KMS-11 (cell line): Measurements from ENCODE around the gene SREBF2.

Experiments
- H2AFZ ChIP-seq: fragments of 200-600 bp; sonication (generic); 2 replicates; pipeline ENCODE4 v1.6.1; 2016; ENCODE audit warnings: antibody characterized with exemption, mixed run types, low read depth
- H3K27ac ChIP-seq: fragments of 200-600 bp; sonication (generic); 2 replicates; pipeline ENCODE4 v1.6.1; 2016; ENCODE audit warnings: mild to moderate bottlenecking, mixed run types
- H3K27me3 ChIP-seq: fragments of 200-600 bp; sonication (generic); 2 replicates; pipeline ENCODE4 v1.6.1; 2017; ENCODE audit warnings: mild to moderate bottlenecking, low read depth, mixed run types, moderate library complexity; ENCODE audit not compliant: insufficient read depth
- H3K36me3 ChIP-seq: fragments of 200-600 bp; sonication (generic); 2 replicates; pipeline ENCODE4 v1.6.1; 2017; ENCODE audit warnings: mild to moderate bottlenecking, mixed run types; ENCODE audit not compliant: insufficient read depth
- H3K4me1 ChIP-seq: fragments of 200-600 bp; sonication (generic); 2 replicates; pipeline ENCODE4 v1.6.1; 2016; ENCODE audit warnings: mild to moderate bottlenecking, low read depth, mixed run types; ENCODE audit not compliant: poor library complexity, severe bottlenecking
- H3K4me2 ChIP-seq: fragments of 200-600 bp; sonication (generic); 2 replicates; pipeline ENCODE4 v1.7.0; 2016; ENCODE audit warnings: mild to moderate bottlenecking, mixed run types
- H3K4me3 ChIP-seq: fragments of 200-600 bp; sonication (generic); IDR thresholded peaks from 2 replicates; pipeline ENCODE4 v1.6.1; 2017; ENCODE audit warnings: low read depth, low read length, mixed read lengths; ENCODE audit not compliant: insufficient read depth
- H3K79me2 ChIP-seq: fragments of 200-600 bp; sonication (generic); 2 replicates; pipeline ENCODE4 v1.6.1; 2016; ENCODE audit warnings: low read depth, mixed run types; ENCODE audit not compliant: insufficient read depth
- H3K9ac ChIP-seq: fragments of 200-600 bp; sonication (generic); 2 replicates; pipeline ENCODE4 v1.6.1; 2016; ENCODE audit warnings: mild to moderate bottlenecking, mixed run types
- H4K20me1 ChIP-seq: fragments of 200-600 bp; sonication (generic); 2 replicates; pipeline ENCODE4 v1.6.1; 2016; ENCODE audit warnings: mild to moderate bottlenecking, mixed run types; ENCODE audit not compliant: insufficient read depth
- CTCF ChIP-seq: fragments of 200-600 bp; sonication (generic); conservative IDR thresholded peaks from 2 replicates; pipeline ENCODE4 v1.6.1; 2017; ENCODE audit warnings: low read depth, mild to moderate bottlenecking, antibody characterized with exemption, low read length, moderate library complexity, mixed read lengths

SREBF2 gene

GRCh38 chr22:41805639-41806038 lies 27.3 kb upstream of the SREBF2 start:
- Histone ChIP-seq H3K4me2 (no peak overlapping the region), H3K36me3 (no peaks in the 10 kb centered on the region), H4K20me1 (no peaks in the 10 kb centered on the region), H3K27me3 (no peaks in the 10 kb centered on the region), H2AFZ (no peak overlapping the region), H3K9ac (no peak overlapping the region), H3K27ac (no peak overlapping the region), H3K4me1 (peaks cover 11% of the 10 kb centered on the region), H3K4me3 (no peak overlapping the region), H3K79me2 (peaks cover 33% of the 10 kb centered on the region; the same call in 1 of the 2 replicates)
- TF ChIP-seq CTCF, result no peak

- no peak overlapping the region for H2AFZ ChIP-seq
- H3K9ac ChIP-seq, result no peak overlapping the region
- H3K79me2 ChIP-seq, result peaks cover 8% of the 10 kb centered on the region; the same call in 1 of the 2 replicates
- TF ChIP-seq CTCF, result no peak
- H3K4me2 ChIP-seq, result no peak overlapping the region
- no peaks in the 10 kb centered on the region for H3K36me3 ChIP-seq
- H3K27me3 ChIP-seq, result no peaks in the 10 kb centered on the region
- no peak overlapping the region for H3K4me3 ChIP-seq
- no peaks in the 10 kb centered on the region for H3K4me1 ChIP-seq
- H3K27ac ChIP-seq, result no peak overlapping the region
- H4K20me1 ChIP-seq, result no peaks in the 10 kb centered on the region
Observed at GRCh38 chr22:41808400-41808799, 24.5 kb upstream of the SREBF2 start.

- TF ChIP-seq CTCF, result no peak
- no peak overlapping the region for H3K9ac ChIP-seq
Observed at GRCh38 chr22:41810022-41810421, 22.9 kb upstream of the SREBF2 start.

GRCh38 chr22:41812805-41813545 lies 19.9 kb upstream of the SREBF2 start:
- H4K20me1 ChIP-seq, result no peaks in the 10 kb centered on the region
- no peaks in the 10 kb centered on the region for H3K36me3 ChIP-seq
- no peaks in the 10 kb centered on the region for H3K79me2 ChIP-seq
- H2AFZ ChIP-seq, result no peak overlapping the region
- H3K4me1 ChIP-seq, result no peaks in the 10 kb centered on the region
- H3K27me3 ChIP-seq, result no peaks in the 10 kb centered on the region
- no peak overlapping the region for H3K9ac ChIP-seq
- no peak overlapping the region for H3K4me3 ChIP-seq
- H3K27ac ChIP-seq, result no peak overlapping the region
- H3K4me2 ChIP-seq, result no peak overlapping the region
- TF ChIP-seq CTCF, result no peak

More at GRCh38 chr22:41810022-41810421, 22.9 kb upstream of the SREBF2 start:
- H3K36me3 ChIP-seq, result no peaks in the 10 kb centered on the region
- H3K4me2 ChIP-seq, result no peak overlapping the region
- H3K79me2 ChIP-seq, result peaks cover 7% of the 10 kb centered on the region; the same call in 1 of the 2 replicates
- H3K4me1 ChIP-seq, result no peaks in the 10 kb centered on the region
- H4K20me1 ChIP-seq, result no peaks in the 10 kb centered on the region
- no peaks in the 10 kb centered on the region for H3K27me3 ChIP-seq
- H2AFZ ChIP-seq, result no peak overlapping the region
- H3K4me3 ChIP-seq, result no peak overlapping the region
- H3K27ac ChIP-seq, result no peak overlapping the region
